Nephron progenitor cell (in vitro differentiated cells): Measurements from ENCODE around the gene VCL.
A peak's percentile ranks its signal among the peaks of the same experiment; 100 is the strongest.

Experiments used
- DNase-seq: peaks from one replicate; pipeline ENCODE4 v3.0.0; 2021
- H3K27ac Mint-ChIP-seq: 2 replicates; pipeline ENCODE4 v1.8.0; 2021; ENCODE audit warnings: mild to moderate bottlenecking, moderate library complexity, mixed read lengths
- H3K27me3 Mint-ChIP-seq: 2 replicates; pipeline ENCODE4 v1.8.0; 2021; ENCODE audit warnings: mild to moderate bottlenecking, low read depth, mixed read lengths; ENCODE audit not compliant: poor library complexity
- H3K36me3 Mint-ChIP-seq: 2 replicates; pipeline ENCODE4 v1.8.0; 2021; ENCODE audit warnings: low read depth, mixed read lengths
- H3K4me1 Mint-ChIP-seq: 2 replicates; pipeline ENCODE4 v1.8.0; 2021; ENCODE audit warnings: mixed read lengths
- H3K4me3 Mint-ChIP-seq: 2 replicates; pipeline ENCODE4 v1.8.0; 2021; ENCODE audit warnings: mild to moderate bottlenecking, moderate library complexity, mixed read lengths
- H3K9me3 Mint-ChIP-seq: 2 replicates; pipeline ENCODE4 v1.8.0; 2021; ENCODE audit warnings: mild to moderate bottlenecking, moderate library complexity, mixed read lengths
- CTCF ChIP-seq: fragments of 200-600 bp; sonication (generic); IDR thresholded peaks from 2 replicates; pipeline ENCODE4 v1.5.0; 2021; ENCODE audit warnings: antibody characterized with exemption

Gene VCL

GRCh38 chr10:74097776-74098175 is 99.9 kb downstream of the VCL start:
- Mint-ChIP-seq H3K4me1 (peaks cover 6% of the 10 kb centered on the region), H3K9me3 (no peaks in the 10 kb centered on the region), H3K4me3 (no peak overlapping the region), H3K36me3 (peaks cover 70% of the 10 kb centered on the region), H3K27ac (peak overlapping the region; percentile 5), H3K27me3 (no peaks in the 10 kb centered on the region)
- TF ChIP-seq CTCF, result no peak
- DNase-seq, result no peak

GRCh38 chr10:74099420-74099819 is 101.5 kb downstream of the VCL start:
- DNase-seq, result no peak
- Mint-ChIP-seq H3K27me3 (peaks cover 1% of the 10 kb centered on the region), H3K36me3 (peaks cover 82% of the 10 kb centered on the region), H3K9me3 (no peaks in the 10 kb centered on the region), H3K4me3 (no peak overlapping the region), H3K4me1 (peaks cover 6% of the 10 kb centered on the region), H3K27ac (peak overlapping the region; percentile 80)
- TF ChIP-seq CTCF, result no peak

GRCh38 chr10:74099836-74100235 is 101.9 kb downstream of the VCL start:
- Mint-ChIP-seq H3K4me3 (no peak overlapping the region), H3K36me3 (peaks cover 82% of the 10 kb centered on the region), H3K27ac (peak overlapping the region; percentile 80), H3K9me3 (no peaks in the 10 kb centered on the region), H3K27me3 (peaks cover 3% of the 10 kb centered on the region), H3K4me1 (peaks cover 6% of the 10 kb centered on the region)
- no peak for TF ChIP-seq CTCF
- DNase-seq, result no peak

GRCh38 chr10:74103560-74104258 is 105.8 kb downstream of the VCL start:
- Mint-ChIP-seq H3K9me3 (no peaks in the 10 kb centered on the region), H3K4me3 (no peak overlapping the region), H3K27me3 (peaks cover 3% of the 10 kb centered on the region), H3K36me3 (peaks cover 84% of the 10 kb centered on the region), H3K4me1 (peaks cover 6% of the 10 kb centered on the region), H3K27ac (peak overlapping the region; percentile 75)
- DNase-seq, result no peak
- peak; percentile 29 for TF ChIP-seq CTCF

- Mint-ChIP-seq H3K27ac (peak overlapping the region; percentile 50), H3K9me3 (no peaks in the 10 kb centered on the region), H3K36me3 (peaks cover 83% of the 10 kb centered on the region), H3K4me3 (no peak overlapping the region), H3K4me1 (peaks cover 6% of the 10 kb centered on the region), H3K27me3 (peaks cover 3% of the 10 kb centered on the region)
- no peak for TF ChIP-seq CTCF
- DNase-seq, result no peak
These were observed 106.6 kb downstream of the VCL start for GRCh38 chr10:74104480-74104879.

- Mint-ChIP-seq H3K9me3 (no peaks in the 10 kb centered on the region), H3K27ac (no peak overlapping the region), H3K36me3 (peaks cover 85% of the 10 kb centered on the region), H3K27me3 (peaks cover 3% of the 10 kb centered on the region), H3K4me1 (peaks cover 6% of the 10 kb centered on the region), H3K4me3 (no peak overlapping the region)
- TF ChIP-seq CTCF, result no peak
- DNase-seq, result no peak
These were observed 107.1 kb downstream of the VCL start for GRCh38 chr10:74104996-74105395.
